Stimulated activated CD4-positive, alpha-beta T cell treated with anti-CD3 and anti-CD28 coated beads, Interleukin-12 subunit alpha, Interleukin-12 subunit beta, amount 100 ng/mL, for 48 hours (primary cell): ENCODE results near the gene HES4.

Experiments used
- DNase-seq, 3 donors: peaks; one replicate each; pipeline ENCODE4 v3.0.0-alpha.2; 2020; ENCODE audit warnings: low read depth in 2 of 3, low spot score in 1 of 3

The HES4 gene

DNA sequence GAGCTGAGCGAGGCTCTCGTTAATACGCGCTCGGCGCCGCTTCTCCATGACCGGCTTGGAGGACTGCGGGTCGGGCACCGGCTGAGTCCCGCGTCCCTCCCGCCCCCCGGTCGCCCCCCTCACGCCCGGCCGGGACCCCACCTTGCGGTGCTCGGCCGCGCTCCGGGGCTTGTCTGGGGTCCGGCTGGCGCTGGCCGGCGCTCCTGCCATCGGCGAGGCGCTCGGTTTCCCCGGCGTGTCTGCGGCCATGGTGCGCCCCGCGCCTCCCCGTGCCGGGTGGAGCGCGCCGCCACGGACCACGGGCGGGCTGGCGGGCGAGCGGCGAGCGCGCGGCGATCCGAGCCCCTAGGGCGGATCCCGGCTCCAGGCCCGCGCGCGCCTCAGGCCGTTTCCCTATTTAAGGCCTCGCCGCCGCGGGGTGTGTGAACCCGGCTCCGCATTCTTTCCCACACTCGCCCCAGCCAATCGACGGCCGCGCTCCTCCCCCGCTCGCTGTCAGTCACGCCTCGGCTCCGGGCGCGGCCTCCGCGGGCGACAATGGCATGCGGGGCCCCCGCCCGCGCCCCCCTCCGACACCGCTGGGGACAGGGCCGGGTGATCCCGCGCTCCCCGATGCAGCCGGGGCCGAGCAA is at the start of gene HES4:
HES4 (minus strand) TSS at position 373 of the 632 bp plus-strand sequence; CDS start at position 249, 124 bp downstream.
- peak in 1 of 3 donors; percentile 62 for DNase-seq

- DNase-seq: no peak
These were observed 48.9 kb upstream of the HES4 start for GRCh38 chr1:1048765-1049164.

DNA sequence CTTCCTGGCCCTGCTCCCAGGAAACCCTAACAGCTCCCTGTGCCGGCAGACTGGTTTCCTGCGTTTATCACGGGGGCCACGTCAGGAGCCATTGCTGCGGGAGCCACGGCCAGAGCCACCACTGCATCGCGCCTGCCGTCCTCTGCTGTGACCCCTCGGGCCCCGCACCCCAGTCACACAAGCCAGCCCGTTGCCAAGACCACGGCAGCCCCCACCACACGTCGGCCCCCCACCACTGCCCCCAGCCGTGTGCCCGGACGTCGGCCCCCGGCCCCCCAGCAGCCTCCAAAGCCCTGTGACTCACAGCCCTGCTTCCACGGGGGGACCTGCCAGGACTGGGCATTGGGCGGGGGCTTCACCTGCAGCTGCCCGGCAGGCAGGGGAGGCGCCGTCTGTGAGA is 48.1 kb upstream of the HES4 start:
- no peak for DNase-seq

DNA sequence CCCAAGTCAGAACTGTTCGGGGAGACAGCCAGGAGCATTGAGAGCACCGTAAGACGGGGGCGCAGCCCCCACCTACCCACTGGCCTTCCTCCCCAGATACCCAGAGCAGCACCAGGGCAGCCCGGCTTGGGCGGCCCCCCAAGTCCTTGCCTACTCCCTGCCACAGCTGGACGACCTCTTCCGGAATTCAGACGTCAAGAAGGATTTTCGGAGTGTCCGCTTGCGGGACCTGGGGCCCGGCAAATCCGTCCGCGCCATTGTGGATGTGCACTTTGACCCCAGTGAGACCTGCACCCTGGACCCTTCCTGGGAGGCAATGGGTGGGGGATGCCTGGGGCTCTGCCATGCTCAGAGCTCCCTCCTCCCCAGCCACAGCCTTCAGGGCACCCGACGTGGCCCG is 47.5 kb upstream of the HES4 start:
- DNase-seq: no peak

GRCh38 chr1:1046767-1047166 is 46.9 kb upstream of the HES4 start:
- DNase-seq: no peak

- no peak for DNase-seq
These were observed 46.3 kb upstream of the HES4 start for GRCh38 chr1:1046243-1046642.

GRCh38 chr1:1045129-1045528 is 45.2 kb upstream of the HES4 start:
- DNase-seq: no peak

GRCh38 chr1:1044455-1045078 is 44.7 kb upstream of the HES4 start:
- DNase-seq: no peak

- no peak for DNase-seq
These were observed 44.0 kb upstream of the HES4 start for GRCh38 chr1:1043921-1044320.

GRCh38 chr1:1043411-1043810 is 43.5 kb upstream of the HES4 start:
- no peak for DNase-seq

DNA sequence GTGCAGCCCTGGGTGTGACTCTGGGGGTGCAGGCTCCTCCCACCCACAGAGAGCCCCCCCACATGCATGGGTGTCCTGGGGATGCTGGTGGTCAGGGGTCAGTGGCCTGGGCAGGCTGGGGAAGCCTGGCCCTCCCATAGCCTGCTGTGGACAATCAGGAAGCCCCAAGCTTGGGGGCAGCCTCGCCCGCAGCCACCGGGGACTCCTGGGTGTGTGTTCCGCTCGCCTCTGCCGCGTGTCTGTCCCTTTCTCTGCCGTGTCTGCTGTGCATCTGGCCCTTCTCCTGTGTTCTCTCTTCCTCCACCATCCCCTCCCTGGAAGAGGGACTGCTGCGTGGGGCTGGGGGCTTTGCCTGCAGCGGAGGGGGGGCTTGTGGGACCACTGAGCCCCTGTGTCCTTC is 42.9 kb upstream of the HES4 start:
- no peak for DNase-seq

DNA sequence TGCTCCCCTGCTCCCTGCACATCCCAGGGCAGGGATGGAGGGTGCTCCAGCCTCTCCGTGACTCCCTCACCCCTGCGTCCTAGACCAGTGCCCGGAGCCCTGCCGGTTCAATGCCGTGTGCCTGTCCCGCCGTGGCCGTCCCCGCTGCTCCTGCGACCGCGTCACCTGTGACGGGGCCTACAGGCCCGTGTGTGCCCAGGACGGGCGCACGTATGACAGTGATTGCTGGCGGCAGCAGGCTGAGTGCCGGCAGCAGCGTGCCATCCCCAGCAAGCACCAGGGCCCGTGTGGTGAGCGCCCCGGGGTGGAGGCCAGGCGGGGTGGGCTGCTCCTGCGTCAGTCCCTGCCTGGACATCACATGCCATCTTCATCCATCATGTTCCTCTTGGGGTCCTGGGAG is 42.0 kb upstream of the HES4 start:
- no peak for DNase-seq

- DNase-seq: no peak
These were observed 41.2 kb upstream of the HES4 start for GRCh38 chr1:1041092-1041523.

DNA sequence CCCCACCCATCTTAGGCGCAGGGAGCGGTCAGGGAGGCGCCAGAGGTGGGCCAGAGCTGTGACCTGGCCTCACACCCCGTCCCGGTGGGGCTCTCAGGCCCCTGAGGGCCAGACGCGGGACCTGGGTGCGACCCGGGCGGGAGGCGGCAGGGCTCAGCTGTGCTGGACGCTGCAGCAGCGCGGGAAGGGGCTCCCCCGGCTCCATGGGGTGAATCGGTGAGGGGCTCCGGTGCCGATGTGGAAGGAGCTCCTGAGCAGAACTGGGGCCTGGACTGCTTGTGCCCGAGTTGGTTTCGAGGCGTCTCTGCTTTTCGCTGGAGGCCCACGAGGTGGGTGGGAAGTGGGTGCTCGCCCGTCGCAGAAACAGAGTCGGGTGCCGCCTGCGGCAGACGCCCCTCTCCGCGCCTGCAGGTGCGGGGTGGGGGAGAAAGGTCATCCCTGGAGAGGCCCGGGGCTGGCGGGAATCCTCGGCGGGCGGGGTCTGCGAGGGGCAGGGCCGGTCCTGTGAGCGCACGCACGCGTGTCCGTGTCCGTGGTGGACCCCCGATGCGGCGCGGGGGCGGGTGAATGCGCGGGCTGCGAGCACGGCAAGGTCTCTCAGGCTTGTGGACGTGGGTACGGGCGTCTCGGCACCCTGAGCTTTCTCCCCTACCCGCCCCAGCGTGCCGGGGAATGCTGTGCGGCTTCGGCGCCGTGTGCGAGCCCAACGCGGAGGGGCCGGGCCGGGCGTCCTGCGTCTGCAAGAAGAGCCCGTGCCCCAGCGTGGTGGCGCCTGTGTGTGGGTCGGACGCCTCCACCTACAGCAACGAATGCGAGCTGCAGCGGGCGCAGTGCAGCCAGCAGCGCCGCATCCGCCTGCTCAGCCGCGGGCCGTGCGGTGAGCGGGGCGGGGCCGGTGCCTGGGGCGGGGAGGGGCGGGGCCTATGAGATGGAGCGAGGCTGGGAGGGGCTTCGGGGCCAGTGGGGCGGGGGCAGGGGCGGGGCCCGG is 40.4 kb upstream of the HES4 start:
- DNase-seq: peak; percentile 57 to 72 (median 57)

GRCh38 chr1:1039145-1039910 is 39.4 kb upstream of the HES4 start:
- DNase-seq: no peak

GRCh38 chr1:1038694-1039093 is 38.8 kb upstream of the HES4 start:
- DNase-seq: no peak

DNA sequence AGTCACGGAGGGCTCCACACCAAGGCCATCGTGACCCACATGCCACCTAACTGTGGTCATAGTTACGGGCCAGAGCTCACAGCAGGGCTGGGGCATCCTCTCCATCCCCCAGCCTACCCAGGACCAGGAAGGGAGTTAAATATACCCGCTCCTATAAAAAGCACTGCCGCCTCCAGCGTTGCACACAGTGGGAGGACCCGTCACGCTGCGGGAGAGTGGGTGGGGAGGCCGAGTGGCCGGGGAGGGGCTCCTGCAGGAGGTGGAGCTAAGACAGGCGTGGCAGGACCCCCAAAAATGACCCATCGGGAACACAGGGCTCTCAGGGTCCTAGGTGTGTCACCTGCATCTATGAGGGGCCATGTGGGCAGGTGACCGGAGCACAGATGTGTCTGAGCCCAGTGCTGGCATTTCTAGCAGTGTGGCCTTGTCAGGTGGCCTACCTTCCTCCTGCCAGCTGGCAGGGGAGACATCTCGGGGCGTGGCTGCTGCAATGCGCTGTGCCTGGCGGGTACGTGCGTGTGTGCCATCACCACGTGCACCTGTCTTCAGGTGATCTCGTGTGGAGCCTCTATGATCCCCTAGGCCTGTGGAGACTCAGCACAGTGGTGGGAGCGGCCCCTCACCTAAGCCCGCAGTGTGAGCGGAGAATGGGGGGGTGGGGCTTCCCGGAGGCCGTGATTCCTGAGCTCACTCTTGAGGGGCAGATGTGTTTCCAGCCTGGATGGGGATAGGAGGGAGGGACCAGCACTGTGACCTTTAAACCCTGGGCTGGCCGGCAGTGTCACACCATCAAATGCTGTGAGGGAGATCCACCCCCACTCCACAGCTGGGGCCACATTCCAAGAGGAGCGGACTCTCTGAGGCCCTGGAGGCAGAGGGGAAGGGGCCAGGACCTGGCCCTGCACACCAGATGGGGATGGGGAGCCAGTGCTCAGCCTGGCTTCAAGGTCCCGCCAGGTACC is 37.8 kb upstream of the HES4 start:
- DNase-seq: no peak

DNA sequence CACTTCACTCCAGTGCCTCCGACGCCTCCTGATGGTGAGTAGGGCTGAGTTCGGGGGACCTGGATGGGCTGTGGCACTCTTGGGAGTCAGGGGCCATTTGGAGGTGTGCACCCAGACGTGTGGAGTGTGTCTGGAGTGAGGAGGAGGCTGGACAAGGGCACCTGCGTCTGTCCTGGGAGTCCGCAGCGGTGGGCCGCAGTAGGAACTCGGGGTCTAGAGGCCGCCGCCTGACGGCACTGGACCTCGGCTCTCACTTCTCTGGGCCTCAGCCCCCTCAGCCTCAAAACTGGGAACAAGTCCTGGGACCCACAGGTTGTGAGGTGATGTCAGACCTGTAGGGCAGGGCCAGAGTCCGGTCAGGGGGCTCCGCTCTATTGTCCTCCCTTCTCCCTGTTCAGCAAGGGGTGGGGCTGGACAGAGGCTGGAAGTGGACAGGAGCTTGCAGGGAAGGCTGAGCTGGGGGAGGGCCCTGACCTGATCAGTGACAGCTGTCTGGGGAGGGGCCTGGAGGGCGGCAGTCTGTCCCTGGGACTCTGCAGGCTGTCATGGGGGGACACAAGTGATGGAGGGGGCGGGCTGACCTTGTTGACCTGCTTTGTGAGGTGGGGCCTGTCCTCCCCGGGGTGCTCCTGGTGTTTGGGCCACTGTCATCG is 35.5 kb upstream of the HES4 start:
- no peak for DNase-seq

GRCh38 chr1:1034439-1034781 is 34.5 kb upstream of the HES4 start:
- DNase-seq: no peak
